ENCODE results near the gene PPM1B. TPM values are rescaled to one million over a fixed set of nuclear protein-coding genes. Genes with fewer than 3 reads are reported as not detected.

The PPM1B gene
- total and polyA plus RNA-seq, 9 of the 15 experiments (the other 6 are each of a cell fraction or from before 2014, with no cell fraction given), result 8.9 to 44.0 (median 28.6) TPM

DNA sequence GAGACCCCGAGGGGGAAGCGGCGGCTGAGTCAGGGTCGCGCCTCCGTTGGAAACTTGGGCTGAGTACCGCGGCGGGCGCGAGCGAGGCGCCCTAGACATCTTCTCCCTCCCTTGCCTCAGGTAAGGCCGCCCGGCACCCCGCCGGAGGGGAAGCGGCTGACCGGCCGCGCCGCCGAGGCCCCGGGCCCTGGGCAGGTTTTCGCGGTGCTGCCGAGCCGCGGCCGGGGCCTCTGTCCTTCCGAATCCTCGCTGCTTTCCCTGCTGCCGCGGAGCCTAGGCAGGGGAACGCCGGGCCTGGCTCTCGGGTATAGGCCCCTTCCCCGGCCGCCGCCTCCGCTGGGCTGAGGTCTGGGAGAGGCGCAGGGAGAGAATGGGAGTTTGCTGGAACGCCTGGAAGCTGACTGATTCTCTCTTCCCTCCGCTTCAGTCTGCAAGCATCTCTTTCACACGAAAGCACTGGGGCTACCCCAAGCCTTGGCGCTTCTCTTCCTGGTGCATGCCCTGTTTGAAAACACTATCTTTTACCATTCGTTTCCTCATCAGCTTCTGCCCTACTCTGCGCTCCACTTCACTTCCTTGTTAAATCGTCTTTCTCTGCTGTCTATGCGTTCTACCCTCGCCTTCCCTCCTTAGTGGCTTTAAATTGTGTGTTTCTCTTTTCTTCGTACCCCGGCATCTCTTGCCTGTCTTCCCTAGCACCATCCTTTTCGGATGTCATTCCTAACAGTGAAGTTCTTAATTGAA lies 652 bp downstream of the PPM1B start (continued):
- TF ChIP-seq, protein P1, sequence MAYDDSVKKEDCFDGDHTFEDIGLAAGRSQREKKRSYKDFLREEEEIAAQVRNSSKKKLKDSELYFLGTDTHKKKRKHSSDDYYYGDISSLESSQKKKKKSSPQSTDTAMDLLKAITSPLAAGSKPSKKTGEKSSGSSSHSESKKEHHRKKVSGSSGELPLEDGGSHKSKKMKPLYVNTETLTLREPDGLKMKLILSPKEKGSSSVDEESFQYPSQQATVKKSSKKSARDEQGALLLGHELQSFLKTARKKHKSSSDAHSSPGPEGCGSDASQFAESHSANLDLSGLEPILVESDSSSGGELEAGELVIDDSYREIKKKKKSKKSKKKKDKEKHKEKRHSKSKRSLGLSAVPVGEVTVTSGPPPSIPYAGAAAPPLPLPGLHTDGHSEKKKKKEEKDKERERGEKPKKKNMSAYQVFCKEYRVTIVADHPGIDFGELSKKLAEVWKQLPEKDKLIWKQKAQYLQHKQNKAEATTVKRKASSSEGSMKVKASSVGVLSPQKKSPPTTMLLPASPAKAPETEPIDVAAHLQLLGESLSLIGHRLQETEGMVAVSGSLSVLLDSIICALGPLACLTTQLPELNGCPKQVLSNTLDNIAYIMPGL (CRISPR knock-in tag; IDR thresholded peaks at IDR 0.05), result no peak
- TF ChIP-seq E2F3 (CRISPR knock-in tag; IDR thresholded peaks at IDR 0.05) (no peak), TBP (optimal IDR thresholded peaks at IDR 0.05; ENCODE audit: low read depth, low read length) (no peak), NR3C1 (CRISPR knock-in tag; IDR thresholded peaks at IDR 0.05) (0 out of 2 replicates have a peak, but pooled peaks have one; percentile 26)
- TF ChIP-seq, protein P2, sequence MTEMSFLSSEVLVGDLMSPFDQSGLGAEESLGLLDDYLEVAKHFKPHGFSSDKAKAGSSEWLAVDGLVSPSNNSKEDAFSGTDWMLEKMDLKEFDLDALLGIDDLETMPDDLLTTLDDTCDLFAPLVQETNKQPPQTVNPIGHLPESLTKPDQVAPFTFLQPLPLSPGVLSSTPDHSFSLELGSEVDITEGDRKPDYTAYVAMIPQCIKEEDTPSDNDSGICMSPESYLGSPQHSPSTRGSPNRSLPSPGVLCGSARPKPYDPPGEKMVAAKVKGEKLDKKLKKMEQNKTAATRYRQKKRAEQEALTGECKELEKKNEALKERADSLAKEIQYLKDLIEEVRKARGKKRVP (CRISPR knock-in tag; IDR thresholded peaks at IDR 0.05), result no peak
- TF ChIP-seq, protein P3, sequence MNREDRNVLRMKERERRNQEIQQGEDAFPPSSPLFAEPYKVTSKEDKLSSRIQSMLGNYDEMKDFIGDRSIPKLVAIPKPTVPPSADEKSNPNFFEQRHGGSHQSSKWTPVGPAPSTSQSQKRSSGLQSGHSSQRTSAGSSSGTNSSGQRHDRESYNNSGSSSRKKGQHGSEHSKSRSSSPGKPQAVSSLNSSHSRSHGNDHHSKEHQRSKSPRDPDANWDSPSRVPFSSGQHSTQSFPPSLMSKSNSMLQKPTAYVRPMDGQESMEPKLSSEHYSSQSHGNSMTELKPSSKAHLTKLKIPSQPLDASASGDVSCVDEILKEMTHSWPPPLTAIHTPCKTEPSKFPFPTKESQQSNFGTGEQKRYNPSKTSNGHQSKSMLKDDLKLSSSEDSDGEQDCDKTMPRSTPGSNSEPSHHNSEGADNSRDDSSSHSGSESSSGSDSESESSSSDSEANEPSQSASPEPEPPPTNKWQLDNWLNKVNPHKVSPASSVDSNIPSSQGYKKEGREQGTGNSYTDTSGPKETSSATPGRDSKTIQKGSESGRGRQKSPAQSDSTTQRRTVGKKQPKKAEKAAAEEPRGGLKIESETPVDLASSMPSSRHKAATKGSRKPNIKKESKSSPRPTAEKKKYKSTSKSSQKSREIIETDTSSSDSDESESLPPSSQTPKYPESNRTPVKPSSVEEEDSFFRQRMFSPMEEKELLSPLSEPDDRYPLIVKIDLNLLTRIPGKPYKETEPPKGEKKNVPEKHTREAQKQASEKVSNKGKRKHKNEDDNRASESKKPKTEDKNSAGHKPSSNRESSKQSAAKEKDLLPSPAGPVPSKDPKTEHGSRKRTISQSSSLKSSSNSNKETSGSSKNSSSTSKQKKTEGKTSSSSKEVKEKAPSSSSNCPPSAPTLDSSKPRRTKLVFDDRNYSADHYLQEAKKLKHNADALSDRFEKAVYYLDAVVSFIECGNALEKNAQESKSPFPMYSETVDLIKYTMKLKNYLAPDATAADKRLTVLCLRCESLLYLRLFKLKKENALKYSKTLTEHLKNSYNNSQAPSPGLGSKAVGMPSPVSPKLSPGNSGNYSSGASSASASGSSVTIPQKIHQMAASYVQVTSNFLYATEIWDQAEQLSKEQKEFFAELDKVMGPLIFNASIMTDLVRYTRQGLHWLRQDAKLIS (CRISPR knock-in tag; IDR thresholded peaks at IDR 0.05), result no peak
- TF ChIP-seq, protein P4, sequence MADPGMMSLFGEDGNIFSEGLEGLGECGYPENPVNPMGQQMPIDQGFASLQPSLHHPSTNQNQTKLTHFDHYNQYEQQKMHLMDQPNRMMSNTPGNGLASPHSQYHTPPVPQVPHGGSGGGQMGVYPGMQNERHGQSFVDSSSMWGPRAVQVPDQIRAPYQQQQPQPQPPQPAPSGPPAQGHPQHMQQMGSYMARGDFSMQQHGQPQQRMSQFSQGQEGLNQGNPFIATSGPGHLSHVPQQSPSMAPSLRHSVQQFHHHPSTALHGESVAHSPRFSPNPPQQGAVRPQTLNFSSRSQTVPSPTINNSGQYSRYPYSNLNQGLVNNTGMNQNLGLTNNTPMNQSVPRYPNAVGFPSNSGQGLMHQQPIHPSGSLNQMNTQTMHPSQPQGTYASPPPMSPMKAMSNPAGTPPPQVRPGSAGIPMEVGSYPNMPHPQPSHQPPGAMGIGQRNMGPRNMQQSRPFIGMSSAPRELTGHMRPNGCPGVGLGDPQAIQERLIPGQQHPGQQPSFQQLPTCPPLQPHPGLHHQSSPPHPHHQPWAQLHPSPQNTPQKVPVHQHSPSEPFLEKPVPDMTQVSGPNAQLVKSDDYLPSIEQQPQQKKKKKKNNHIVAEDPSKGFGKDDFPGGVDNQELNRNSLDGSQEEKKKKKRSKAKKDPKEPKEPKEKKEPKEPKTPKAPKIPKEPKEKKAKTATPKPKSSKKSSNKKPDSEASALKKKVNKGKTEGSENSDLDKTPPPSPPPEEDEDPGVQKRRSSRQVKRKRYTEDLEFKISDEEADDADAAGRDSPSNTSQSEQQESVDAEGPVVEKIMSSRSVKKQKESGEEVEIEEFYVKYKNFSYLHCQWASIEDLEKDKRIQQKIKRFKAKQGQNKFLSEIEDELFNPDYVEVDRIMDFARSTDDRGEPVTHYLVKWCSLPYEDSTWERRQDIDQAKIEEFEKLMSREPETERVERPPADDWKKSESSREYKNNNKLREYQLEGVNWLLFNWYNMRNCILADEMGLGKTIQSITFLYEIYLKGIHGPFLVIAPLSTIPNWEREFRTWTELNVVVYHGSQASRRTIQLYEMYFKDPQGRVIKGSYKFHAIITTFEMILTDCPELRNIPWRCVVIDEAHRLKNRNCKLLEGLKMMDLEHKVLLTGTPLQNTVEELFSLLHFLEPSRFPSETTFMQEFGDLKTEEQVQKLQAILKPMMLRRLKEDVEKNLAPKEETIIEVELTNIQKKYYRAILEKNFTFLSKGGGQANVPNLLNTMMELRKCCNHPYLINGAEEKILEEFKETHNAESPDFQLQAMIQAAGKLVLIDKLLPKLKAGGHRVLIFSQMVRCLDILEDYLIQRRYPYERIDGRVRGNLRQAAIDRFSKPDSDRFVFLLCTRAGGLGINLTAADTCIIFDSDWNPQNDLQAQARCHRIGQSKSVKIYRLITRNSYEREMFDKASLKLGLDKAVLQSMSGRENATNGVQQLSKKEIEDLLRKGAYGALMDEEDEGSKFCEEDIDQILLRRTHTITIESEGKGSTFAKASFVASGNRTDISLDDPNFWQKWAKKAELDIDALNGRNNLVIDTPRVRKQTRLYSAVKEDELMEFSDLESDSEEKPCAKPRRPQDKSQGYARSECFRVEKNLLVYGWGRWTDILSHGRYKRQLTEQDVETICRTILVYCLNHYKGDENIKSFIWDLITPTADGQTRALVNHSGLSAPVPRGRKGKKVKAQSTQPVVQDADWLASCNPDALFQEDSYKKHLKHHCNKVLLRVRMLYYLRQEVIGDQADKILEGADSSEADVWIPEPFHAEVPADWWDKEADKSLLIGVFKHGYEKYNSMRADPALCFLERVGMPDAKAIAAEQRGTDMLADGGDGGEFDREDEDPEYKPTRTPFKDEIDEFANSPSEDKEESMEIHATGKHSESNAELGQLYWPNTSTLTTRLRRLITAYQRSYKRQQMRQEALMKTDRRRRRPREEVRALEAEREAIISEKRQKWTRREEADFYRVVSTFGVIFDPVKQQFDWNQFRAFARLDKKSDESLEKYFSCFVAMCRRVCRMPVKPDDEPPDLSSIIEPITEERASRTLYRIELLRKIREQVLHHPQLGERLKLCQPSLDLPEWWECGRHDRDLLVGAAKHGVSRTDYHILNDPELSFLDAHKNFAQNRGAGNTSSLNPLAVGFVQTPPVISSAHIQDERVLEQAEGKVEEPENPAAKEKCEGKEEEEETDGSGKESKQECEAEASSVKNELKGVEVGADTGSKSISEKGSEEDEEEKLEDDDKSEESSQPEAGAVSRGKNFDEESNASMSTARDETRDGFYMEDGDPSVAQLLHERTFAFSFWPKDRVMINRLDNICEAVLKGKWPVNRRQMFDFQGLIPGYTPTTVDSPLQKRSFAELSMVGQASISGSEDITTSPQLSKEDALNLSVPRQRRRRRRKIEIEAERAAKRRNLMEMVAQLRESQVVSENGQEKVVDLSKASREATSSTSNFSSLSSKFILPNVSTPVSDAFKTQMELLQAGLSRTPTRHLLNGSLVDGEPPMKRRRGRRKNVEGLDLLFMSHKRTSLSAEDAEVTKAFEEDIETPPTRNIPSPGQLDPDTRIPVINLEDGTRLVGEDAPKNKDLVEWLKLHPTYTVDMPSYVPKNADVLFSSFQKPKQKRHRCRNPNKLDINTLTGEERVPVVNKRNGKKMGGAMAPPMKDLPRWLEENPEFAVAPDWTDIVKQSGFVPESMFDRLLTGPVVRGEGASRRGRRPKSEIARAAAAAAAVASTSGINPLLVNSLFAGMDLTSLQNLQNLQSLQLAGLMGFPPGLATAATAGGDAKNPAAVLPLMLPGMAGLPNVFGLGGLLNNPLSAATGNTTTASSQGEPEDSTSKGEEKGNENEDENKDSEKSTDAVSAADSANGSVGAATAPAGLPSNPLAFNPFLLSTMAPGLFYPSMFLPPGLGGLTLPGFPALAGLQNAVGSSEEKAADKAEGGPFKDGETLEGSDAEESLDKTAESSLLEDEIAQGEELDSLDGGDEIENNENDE (IDR thresholded peaks at IDR 0.05; ENCODE audit: low read depth, low read length), result no peak

Measured in K562 (cell line).